Measurements from ENCODE around the gene NMS.

The NMS gene

DNA sequence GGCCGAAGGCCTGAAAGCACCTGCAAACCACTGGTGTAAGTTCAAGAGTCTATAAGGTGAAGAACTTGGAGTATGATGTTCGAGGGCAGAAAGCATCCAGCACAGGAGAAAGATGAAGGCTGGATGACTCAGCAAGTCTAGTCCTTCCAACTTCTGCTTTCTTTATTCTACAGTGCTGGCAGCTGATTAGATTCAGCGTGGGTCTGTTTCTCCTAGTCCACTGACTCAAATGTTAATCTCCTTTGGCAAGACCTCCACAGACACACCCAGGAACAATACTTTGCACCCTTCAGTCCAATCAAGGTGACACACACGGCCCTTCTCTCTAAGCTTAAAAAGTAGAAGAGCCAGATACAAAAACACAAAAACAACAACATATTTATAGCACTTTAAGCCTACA, 43.4 kb downstream of the NMS start:
- TF ChIP-seq, protein P1, sequence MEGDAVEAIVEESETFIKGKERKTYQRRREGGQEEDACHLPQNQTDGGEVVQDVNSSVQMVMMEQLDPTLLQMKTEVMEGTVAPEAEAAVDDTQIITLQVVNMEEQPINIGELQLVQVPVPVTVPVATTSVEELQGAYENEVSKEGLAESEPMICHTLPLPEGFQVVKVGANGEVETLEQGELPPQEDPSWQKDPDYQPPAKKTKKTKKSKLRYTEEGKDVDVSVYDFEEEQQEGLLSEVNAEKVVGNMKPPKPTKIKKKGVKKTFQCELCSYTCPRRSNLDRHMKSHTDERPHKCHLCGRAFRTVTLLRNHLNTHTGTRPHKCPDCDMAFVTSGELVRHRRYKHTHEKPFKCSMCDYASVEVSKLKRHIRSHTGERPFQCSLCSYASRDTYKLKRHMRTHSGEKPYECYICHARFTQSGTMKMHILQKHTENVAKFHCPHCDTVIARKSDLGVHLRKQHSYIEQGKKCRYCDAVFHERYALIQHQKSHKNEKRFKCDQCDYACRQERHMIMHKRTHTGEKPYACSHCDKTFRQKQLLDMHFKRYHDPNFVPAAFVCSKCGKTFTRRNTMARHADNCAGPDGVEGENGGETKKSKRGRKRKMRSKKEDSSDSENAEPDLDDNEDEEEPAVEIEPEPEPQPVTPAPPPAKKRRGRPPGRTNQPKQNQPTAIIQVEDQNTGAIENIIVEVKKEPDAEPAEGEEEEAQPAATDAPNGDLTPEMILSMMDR (IDR thresholded peaks at IDR 0.05; ENCODE audit: low read depth, low read length), result no peak
- peak in 1 of 2 donors; percentile 3 for DNase-seq (ENCODE audit: low read depth in 2 of 2)
- no peak overlapping the region for H3K4me3 ChIP-seq (replicated peaks in 1 of 2; ENCODE audit: low read depth in 2 of 2, low read length in 2 of 2)

DNA sequence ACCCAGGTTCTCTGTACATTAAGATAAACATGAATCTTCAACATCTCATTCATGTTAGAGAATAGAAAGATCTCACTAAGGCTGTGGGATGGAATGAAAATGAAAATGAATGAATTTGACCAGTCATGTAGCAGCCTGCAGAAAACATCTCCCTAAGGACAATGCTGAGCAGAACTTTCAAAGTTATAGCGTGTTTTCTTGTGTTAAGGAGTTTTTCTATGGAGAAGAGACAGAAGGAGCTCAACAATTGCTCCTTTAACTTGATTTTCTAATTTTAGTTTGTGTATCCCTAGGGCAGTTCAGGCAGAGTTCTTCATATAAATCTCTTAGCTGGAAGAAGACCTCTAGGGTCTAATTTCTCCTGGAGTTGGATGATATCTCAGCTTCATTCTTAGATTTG, 47.3 kb downstream of the NMS start:
- TF ChIP-seq, protein P1 (IDR thresholded peaks at IDR 0.05; ENCODE audit: low read depth, low read length), result no peak
- DNase-seq (ENCODE audit: low read depth in 2 of 2), result no peak

DNA sequence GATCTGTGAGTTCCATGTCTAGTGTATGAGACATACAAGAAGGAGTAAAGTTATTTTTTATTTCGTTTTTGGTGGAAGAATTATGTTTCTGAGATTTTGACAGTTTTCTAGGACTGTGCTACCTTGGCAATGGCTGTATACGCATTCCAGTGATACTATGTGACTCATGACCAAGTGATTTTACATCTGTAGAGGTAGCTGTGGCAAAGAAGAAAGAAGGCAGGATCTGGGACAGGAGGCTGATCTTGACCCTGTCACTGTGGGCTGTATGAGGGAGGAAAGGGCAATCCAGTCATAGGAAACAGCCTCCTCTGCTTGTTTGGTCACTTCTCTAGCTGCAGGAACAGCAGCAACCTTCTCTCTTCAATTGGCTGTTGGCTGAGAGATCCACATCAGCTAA, 48.5 kb downstream of the NMS start:
- no peak overlapping the region for H3K4me3 ChIP-seq (replicated peaks in 1 of 2; ENCODE audit: low read depth in 2 of 2, low read length in 2 of 2)
- no peak for DNase-seq (ENCODE audit: low read depth in 2 of 2)
- TF ChIP-seq, protein P1 (IDR thresholded peaks at IDR 0.05; ENCODE audit: low read depth, low read length), result no peak

More for the DNA sequence above, 47.3 kb downstream of the NMS start:
- H3K4me3 ChIP-seq (replicated peaks in 1 of 2; ENCODE audit: low read depth in 2 of 2, low read length in 2 of 2), result no peak overlapping the region

DNA sequence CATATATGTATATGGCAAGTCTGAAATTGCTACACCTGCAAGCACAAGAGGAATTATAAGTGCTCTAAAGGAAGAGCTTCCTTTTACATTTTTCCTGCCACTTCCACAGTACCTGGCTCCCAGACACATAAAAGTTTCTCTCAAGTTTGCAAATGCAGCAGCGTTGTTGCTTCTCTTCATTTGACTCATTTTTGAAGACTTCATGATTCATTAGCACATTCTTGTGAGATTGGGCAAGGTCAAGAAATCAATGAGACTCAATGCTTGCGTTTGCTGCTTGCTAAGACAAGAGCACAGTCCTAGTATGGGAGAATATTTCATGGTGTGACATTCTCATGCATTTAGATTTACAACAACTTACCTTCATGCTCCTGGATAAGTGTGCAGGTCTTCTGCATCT, 49.9 kb downstream of the NMS start:
- DNase-seq (ENCODE audit: low read depth in 2 of 2), result peak in 1 of 2 donors; percentile 33

DNA sequence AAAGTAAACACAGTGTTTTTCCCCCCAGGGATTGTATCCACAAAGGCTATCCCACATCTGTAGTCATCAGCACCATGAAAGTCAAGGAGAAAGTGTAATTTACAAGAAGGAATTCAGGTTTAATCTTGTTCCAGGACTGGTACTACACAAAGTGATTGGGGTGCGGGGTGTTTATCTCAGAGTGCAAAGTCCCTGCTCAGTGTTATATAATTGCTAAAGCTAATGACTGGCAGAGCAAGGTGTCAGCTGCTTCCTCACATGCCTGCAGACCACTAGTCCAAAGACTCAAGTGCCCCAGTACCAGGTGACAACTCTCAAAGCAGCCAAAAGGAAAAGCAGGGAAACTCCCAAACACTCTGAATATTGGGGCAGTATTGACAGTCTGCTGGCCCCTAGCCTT, 52.1 kb downstream of the NMS start:
- no peak overlapping the region for H3K4me3 ChIP-seq (replicated peaks in 1 of 2; ENCODE audit: low read depth in 2 of 2, low read length in 2 of 2)
- no peak for DNase-seq (ENCODE audit: low read depth in 2 of 2)
- TF ChIP-seq, protein P1 (IDR thresholded peaks at IDR 0.05; ENCODE audit: low read depth, low read length), result no peak

More for the DNA sequence above, 49.9 kb downstream of the NMS start:
- TF ChIP-seq, protein P1 (IDR thresholded peaks at IDR 0.05; ENCODE audit: low read depth, low read length), result no peak
- no peak overlapping the region for H3K4me3 ChIP-seq (replicated peaks in 1 of 2; ENCODE audit: low read depth in 2 of 2, low read length in 2 of 2)

DNA sequence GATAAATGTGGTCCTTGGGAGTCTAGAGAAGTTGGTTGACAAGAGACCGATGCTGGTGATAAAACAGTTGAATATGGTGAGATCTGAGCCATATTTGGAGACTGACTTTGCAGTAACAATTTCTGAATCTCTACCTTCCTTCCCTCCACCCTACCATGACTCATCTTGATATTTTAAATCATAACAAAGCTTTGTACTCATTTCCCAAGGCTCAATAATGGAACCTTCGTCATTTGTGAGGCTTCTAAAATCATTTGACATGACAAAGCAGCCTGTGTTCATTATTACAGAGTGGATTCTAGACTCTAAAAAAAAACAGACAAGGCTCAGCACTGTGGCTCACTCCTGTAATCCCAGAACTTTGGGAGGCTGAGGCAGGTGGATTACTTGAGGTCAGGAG, 54.0 kb downstream of the NMS start:
- TF ChIP-seq, protein P1 (IDR thresholded peaks at IDR 0.05; ENCODE audit: low read depth, low read length), result no peak
- H3K4me3 ChIP-seq (replicated peaks in 1 of 2; ENCODE audit: low read depth in 2 of 2, low read length in 2 of 2), result no peak overlapping the region
- DNase-seq (ENCODE audit: low read depth in 2 of 2), result peak in 1 of 2 donors; percentile 64

DNA sequence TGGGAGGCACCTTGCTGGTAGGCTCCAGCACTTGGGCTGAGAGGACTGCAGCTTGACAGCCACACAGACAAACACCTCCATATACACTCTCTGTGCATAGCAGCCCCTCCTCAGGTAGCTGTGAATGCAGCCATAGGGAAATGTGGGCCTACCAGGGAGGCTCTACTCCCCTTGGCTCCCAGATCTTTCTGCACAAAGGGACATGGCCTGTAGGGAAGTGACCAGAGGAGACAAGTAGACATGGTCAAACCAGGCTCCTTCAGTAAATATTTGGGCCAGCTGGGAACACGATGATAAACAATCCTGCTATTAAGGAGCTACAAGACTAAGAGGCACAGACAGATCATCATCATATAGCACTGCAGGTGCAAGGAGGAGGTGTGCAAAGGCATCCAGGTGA, 56.6 kb downstream of the NMS start:
- no peak for DNase-seq (ENCODE audit: low read depth in 2 of 2)
- H3K4me3 ChIP-seq (replicated peaks in 1 of 2; ENCODE audit: low read depth in 2 of 2, low read length in 2 of 2), result no peak overlapping the region
- TF ChIP-seq, protein P1 (IDR thresholded peaks at IDR 0.05; ENCODE audit: low read depth, low read length), result no peak
